UCSD-AML1 (cell line): ENCODE data around the gene NREP.
A peak's percentile ranks its signal among the peaks of the same experiment; 100 is the strongest.

Experiments used
- DNase-seq: peaks from one replicate; lab custom pipeline; 2025; ENCODE audit not compliant: unreplicated experiment; lab: John Stamatoyannopoulos, UW

NREP gene

GRCh38 chr5:111756581-111757354 is at the start of gene NREP:
Gene NREP (minus strand): TSS chr5:111757194. CDS start chr5:111755772, 1,422 bp downstream.
- DNase-seq: peak; percentile 66

- no peak for DNase-seq
These were observed 49.8 kb upstream of the NREP start for GRCh38 chr5:111806753-111807152.

- no peak for DNase-seq
These were observed 49.2 kb upstream of the NREP start for GRCh38 chr5:111806156-111806555.

- no peak for DNase-seq
These were observed 48.1 kb upstream of the NREP start for GRCh38 chr5:111805071-111805470.

- DNase-seq: no peak
These were observed 43.4 kb upstream of the NREP start for GRCh38 chr5:111800351-111800750.

- no peak for DNase-seq
These were observed 38.1 kb upstream of the NREP start for GRCh38 chr5:111795142-111795541.

- no peak for DNase-seq
These were observed 35.6 kb upstream of the NREP start for GRCh38 chr5:111792471-111793058.

- DNase-seq: no peak
These were observed 33.3 kb upstream of the NREP start for GRCh38 chr5:111790295-111790694.

GRCh38 chr5:111787006-111787405 is 30.0 kb upstream of the NREP start:
- DNase-seq: no peak

GRCh38 chr5:111784491-111785181 is 27.6 kb upstream of the NREP start:
- no peak for DNase-seq

GRCh38 chr5:111783537-111783936 is 26.5 kb upstream of the NREP start:
- DNase-seq: no peak

GRCh38 chr5:111782216-111782615 is 25.2 kb upstream of the NREP start:
- no peak for DNase-seq

GRCh38 chr5:111781200-111781599 is 24.2 kb upstream of the NREP start:
- DNase-seq: peak; percentile 15

GRCh38 chr5:111779922-111780292 is 22.9 kb upstream of the NREP start:
- no peak for DNase-seq

GRCh38 chr5:111779260-111779921 is 22.4 kb upstream of the NREP start:
- no peak for DNase-seq

- no peak for DNase-seq
These were observed 20.2 kb upstream of the NREP start for GRCh38 chr5:111776913-111777781.

- no peak for DNase-seq
These were observed 18.2 kb upstream of the NREP start for GRCh38 chr5:111775224-111775623.

GRCh38 chr5:111774525-111774924 is 17.5 kb upstream of the NREP start:
- DNase-seq: peak; percentile 75

GRCh38 chr5:111772456-111773122 is 15.6 kb upstream of the NREP start:
- no peak for DNase-seq

GRCh38 chr5:111769541-111769940 is 12.5 kb upstream of the NREP start:
- DNase-seq: no peak
